ENCODE results near the gene GOLPH3.
"Not testable (repeated sequence)": the region's sequence is repeated elsewhere in the genome, so short reads cannot be mapped to it uniquely, and the experiment has no call there.

GOLPH3 gene

GRCh38 chr5:32092938-32093812, 80.9 kb downstream of the GOLPH3 start:
- Histone ChIP-seq H3K36me3 (ENCODE audit: control insufficient read depth in 2 of 2, insufficient read depth in 2 of 2, low read length in 2 of 2) (peaks cover 3 to 5% of the 10 kb centered on the region in 2 donors), H3K27ac (ENCODE audit: low read depth in 2 of 2, low read length in 2 of 2) (no peak overlapping the region), H3K9ac (ENCODE audit: low read depth in 1 of 2, low read length in 2 of 2) (no peak overlapping the region), H3K9me3 (ENCODE audit: control insufficient read depth in 2 of 2, low read length in 2 of 2) (no peaks in the 10 kb centered on the region), H3K27me3 (ENCODE audit: control insufficient read depth in 2 of 2, insufficient read depth in 2 of 2, low read length in 2 of 2) (no peaks in the 10 kb centered on the region), H3K4me3 (ENCODE audit: low read length in 2 of 2) (no peak overlapping the region), H3K4me1 (ENCODE audit: control insufficient read depth in 2 of 2, insufficient read depth in 2 of 2, low read length in 2 of 2) (no peaks in the 10 kb centered on the region)

- Histone ChIP-seq H3K36me3 (ENCODE audit: control insufficient read depth in 2 of 2, insufficient read depth in 2 of 2, low read length in 2 of 2) (peaks cover 0 to 2% of the 10 kb centered on the region in 2 donors), H3K27me3 (ENCODE audit: control insufficient read depth in 2 of 2, insufficient read depth in 2 of 2, low read length in 2 of 2) (no peaks in the 10 kb centered on the region)
These were observed 83.4 kb downstream of the GOLPH3 start for GRCh38 chr5:32090755-32091128.

GRCh38 chr5:32090026-32090754, 83.9 kb downstream of the GOLPH3 start:
- Histone ChIP-seq H3K4me3 (ENCODE audit: low read length in 2 of 2) (no peak overlapping the region), H3K9ac (ENCODE audit: low read depth in 1 of 2, low read length in 2 of 2) (no peak overlapping the region), H3K36me3 (ENCODE audit: control insufficient read depth in 2 of 2, insufficient read depth in 2 of 2, low read length in 2 of 2) (peaks cover 0 to 2% of the 10 kb centered on the region in 2 donors), H3K4me1 (ENCODE audit: control insufficient read depth in 2 of 2, insufficient read depth in 2 of 2, low read length in 2 of 2) (no peaks in the 10 kb centered on the region), H3K9me3 (ENCODE audit: control insufficient read depth in 2 of 2, low read length in 2 of 2) (no peaks in the 10 kb centered on the region), H3K27ac (ENCODE audit: low read depth in 2 of 2, low read length in 2 of 2) (no peak overlapping the region), H3K27me3 (ENCODE audit: control insufficient read depth in 2 of 2, insufficient read depth in 2 of 2, low read length in 2 of 2) (no peaks in the 10 kb centered on the region)

More at GRCh38 chr5:32090755-32091128, 83.4 kb downstream of the GOLPH3 start:
- Histone ChIP-seq H3K9me3 (ENCODE audit: control insufficient read depth in 2 of 2, low read length in 2 of 2) (no peaks in the 10 kb centered on the region), H3K27ac (ENCODE audit: low read depth in 2 of 2, low read length in 2 of 2) (no peak overlapping the region), H3K4me3 (ENCODE audit: low read length in 2 of 2) (no peak overlapping the region), H3K4me1 (ENCODE audit: control insufficient read depth in 2 of 2, insufficient read depth in 2 of 2, low read length in 2 of 2) (no peaks in the 10 kb centered on the region), H3K9ac (ENCODE audit: low read depth in 1 of 2, low read length in 2 of 2) (no peak overlapping the region)

GRCh38 chr5:32089146-32090000, 84.7 kb downstream of the GOLPH3 start:
- peaks cover 0 to 2% of the 10 kb centered on the region in 2 donors for H3K36me3 ChIP-seq (ENCODE audit: control insufficient read depth in 2 of 2, insufficient read depth in 2 of 2, low read length in 2 of 2)

GRCh38 chr5:32088214-32088613, 85.9 kb downstream of the GOLPH3 start:
- Histone ChIP-seq H3K36me3 (ENCODE audit: control insufficient read depth in 2 of 2, insufficient read depth in 2 of 2, low read length in 2 of 2) (peaks cover 0 to 2% of the 10 kb centered on the region in 2 donors), H3K9ac (ENCODE audit: low read depth in 1 of 2, low read length in 2 of 2) (no peak overlapping the region), H3K4me3 (ENCODE audit: low read length in 2 of 2) (no peak overlapping the region), H3K4me1 (ENCODE audit: control insufficient read depth in 2 of 2, insufficient read depth in 2 of 2, low read length in 2 of 2) (no peaks in the 10 kb centered on the region), H3K9me3 (ENCODE audit: control insufficient read depth in 2 of 2, low read length in 2 of 2) (no peaks in the 10 kb centered on the region), H3K27me3 (ENCODE audit: control insufficient read depth in 2 of 2, insufficient read depth in 2 of 2, low read length in 2 of 2) (no peaks in the 10 kb centered on the region), H3K27ac (ENCODE audit: low read depth in 2 of 2, low read length in 2 of 2) (no peak overlapping the region)

More at GRCh38 chr5:32089146-32090000, 84.7 kb downstream of the GOLPH3 start:
- Histone ChIP-seq H3K27me3 (ENCODE audit: control insufficient read depth in 2 of 2, insufficient read depth in 2 of 2, low read length in 2 of 2) (no peaks in the 10 kb centered on the region), H3K4me1 (ENCODE audit: control insufficient read depth in 2 of 2, insufficient read depth in 2 of 2, low read length in 2 of 2) (no peaks in the 10 kb centered on the region), H3K4me3 (ENCODE audit: low read length in 2 of 2) (no peak overlapping the region), H3K9me3 (ENCODE audit: control insufficient read depth in 2 of 2, low read length in 2 of 2) (no peaks in the 10 kb centered on the region), H3K27ac (ENCODE audit: low read depth in 2 of 2, low read length in 2 of 2) (no peak overlapping the region), H3K9ac (ENCODE audit: low read depth in 1 of 2, low read length in 2 of 2) (no peak overlapping the region)

- H3K27ac ChIP-seq (ENCODE audit: low read depth in 2 of 2, low read length in 2 of 2): no peak overlapping the region
- H3K4me3 ChIP-seq (ENCODE audit: low read length in 2 of 2): no peak overlapping the region
- H3K9me3 ChIP-seq (ENCODE audit: control insufficient read depth in 2 of 2, low read length in 2 of 2): no peaks in the 10 kb centered on the region
- no peak overlapping the region for H3K9ac ChIP-seq (ENCODE audit: low read depth in 1 of 2, low read length in 2 of 2)
- no peaks in the 10 kb centered on the region for H3K27me3 ChIP-seq (ENCODE audit: control insufficient read depth in 2 of 2, insufficient read depth in 2 of 2, low read length in 2 of 2)
- H3K36me3 ChIP-seq (ENCODE audit: control insufficient read depth in 2 of 2, insufficient read depth in 2 of 2, low read length in 2 of 2): peaks cover 0 to 2% of the 10 kb centered on the region in 2 donors
- H3K4me1 ChIP-seq (ENCODE audit: control insufficient read depth in 2 of 2, insufficient read depth in 2 of 2, low read length in 2 of 2): no peaks in the 10 kb centered on the region
These were observed 86.7 kb downstream of the GOLPH3 start for GRCh38 chr5:32087086-32088082.

- Histone ChIP-seq H3K9me3 (ENCODE audit: control insufficient read depth in 2 of 2, low read length in 2 of 2) (no peaks in the 10 kb centered on the region), H3K27me3 (ENCODE audit: control insufficient read depth in 2 of 2, insufficient read depth in 2 of 2, low read length in 2 of 2) (no peaks in the 10 kb centered on the region), H3K27ac (ENCODE audit: low read depth in 2 of 2, low read length in 2 of 2) (no peak overlapping the region), H3K4me1 (ENCODE audit: control insufficient read depth in 2 of 2, insufficient read depth in 2 of 2, low read length in 2 of 2) (no peaks in the 10 kb centered on the region), H3K4me3 (ENCODE audit: low read length in 2 of 2) (no peak overlapping the region), H3K36me3 (ENCODE audit: control insufficient read depth in 2 of 2, insufficient read depth in 2 of 2, low read length in 2 of 2) (no peaks in the 10 kb centered on the region), H3K9ac (ENCODE audit: low read depth in 1 of 2, low read length in 2 of 2) (no peak overlapping the region)
These were observed 90.1 kb downstream of the GOLPH3 start for GRCh38 chr5:32083981-32084430.

GRCh38 chr5:32082701-32083100, 91.4 kb downstream of the GOLPH3 start:
- H3K9me3 ChIP-seq (ENCODE audit: control insufficient read depth in 2 of 2, low read length in 2 of 2): no peaks in the 10 kb centered on the region
- H3K4me3 ChIP-seq (ENCODE audit: low read length in 2 of 2): no peak overlapping the region
- H3K27me3 ChIP-seq (ENCODE audit: control insufficient read depth in 2 of 2, insufficient read depth in 2 of 2, low read length in 2 of 2): no peaks in the 10 kb centered on the region
- H3K36me3 ChIP-seq (ENCODE audit: control insufficient read depth in 2 of 2, insufficient read depth in 2 of 2, low read length in 2 of 2): no peaks in the 10 kb centered on the region
- no peaks in the 10 kb centered on the region for H3K4me1 ChIP-seq (ENCODE audit: control insufficient read depth in 2 of 2, insufficient read depth in 2 of 2, low read length in 2 of 2)
- no peak overlapping the region for H3K27ac ChIP-seq (ENCODE audit: low read depth in 2 of 2, low read length in 2 of 2)
- no peak overlapping the region for H3K9ac ChIP-seq (ENCODE audit: low read depth in 1 of 2, low read length in 2 of 2)

- not testable (repeated sequence) for H3K27me3 ChIP-seq (ENCODE audit: control insufficient read depth in 2 of 2, insufficient read depth in 2 of 2, low read length in 2 of 2); H3K4me3 ChIP-seq (ENCODE audit: low read length in 2 of 2); H3K4me1 ChIP-seq (ENCODE audit: control insufficient read depth in 2 of 2, insufficient read depth in 2 of 2, low read length in 2 of 2); H3K36me3 ChIP-seq (ENCODE audit: control insufficient read depth in 2 of 2, insufficient read depth in 2 of 2, low read length in 2 of 2); H3K9ac ChIP-seq (ENCODE audit: low read depth in 1 of 2, low read length in 2 of 2); H3K27ac ChIP-seq (ENCODE audit: low read depth in 2 of 2, low read length in 2 of 2); H3K9me3 ChIP-seq (ENCODE audit: control insufficient read depth in 2 of 2, low read length in 2 of 2)
These were observed 93.6 kb downstream of the GOLPH3 start for GRCh38 chr5:32080565-32080964.
